Measurements from ENCODE around the gene FPGS. TPM values are rescaled to one million over a fixed set of nuclear protein-coding genes. Genes with fewer than 3 reads are reported as not detected.

Gene FPGS
- total and polyA plus RNA-seq, 4 donors: 42.5 to 115 (median 93.6) TPM

DNA sequence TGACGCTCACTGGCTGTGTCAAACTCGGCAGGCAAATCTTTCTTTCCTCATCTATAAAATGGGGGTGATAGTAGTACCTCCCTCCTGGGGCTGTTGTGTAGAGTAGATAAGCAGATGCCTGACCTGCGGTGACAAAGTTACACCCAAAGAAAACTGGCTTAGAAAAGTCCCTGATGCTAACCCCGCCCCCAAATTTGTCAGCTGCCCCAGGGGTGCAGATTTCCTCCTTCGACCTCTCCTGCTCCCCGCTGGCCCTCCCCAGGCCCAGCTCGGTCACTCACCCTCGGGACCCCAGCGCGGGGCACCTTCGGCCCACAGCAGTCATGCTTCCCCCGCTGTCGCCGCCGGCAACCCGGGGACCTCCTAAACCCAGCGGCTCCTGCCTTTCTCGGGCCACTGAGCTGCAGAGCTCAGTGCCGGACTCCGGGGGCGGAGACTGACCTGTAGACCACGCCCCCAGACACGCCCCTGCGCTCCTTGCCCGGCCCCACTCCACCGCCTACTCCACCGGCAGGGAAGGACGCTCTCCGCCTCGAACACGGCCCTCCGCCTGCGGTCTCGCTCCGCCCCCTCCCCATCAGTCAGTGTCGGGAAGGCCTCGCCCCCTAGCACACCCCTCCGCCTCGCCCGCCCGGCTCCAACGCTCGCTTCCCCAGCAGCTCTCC, 31.6 kb upstream of the FPGS start:
- peak overlapping the region; percentile 9 to 82 for H3K27ac ChIP-seq (ENCODE audit: low read depth in 1 of 2, low read length in 1 of 2)
- ATAC-seq (ENCODE audit: insufficient read depth, low FRiP score) (peak; percentile 98), DNase-seq (peak; percentile 99)
- peaks cover 0 to 21% (median 4%) of the 10 kb centered on the region in 5 donors for H3K4me1 ChIP-seq (ENCODE audit: control insufficient read depth in 5 of 5, insufficient read depth in 5 of 5, low read length in 5 of 5)
- no peaks in the 10 kb centered on the region for H3K27me3 ChIP-seq (ENCODE audit: control insufficient read depth in 3 of 3, insufficient read depth in 3 of 3, low read length in 2 of 3)
- H3K36me3 ChIP-seq (ENCODE audit: control insufficient read depth in 4 of 4, insufficient read depth in 4 of 4, low read length in 4 of 4): peaks cover 0 to 10% (median under 1%) of the 10 kb centered on the region in 4 donors
- peak overlapping the region; percentile 41 for H3K4me3 ChIP-seq
- no peaks in the 10 kb centered on the region for H3K9me3 ChIP-seq (ENCODE audit: control insufficient read depth in 4 of 4, insufficient read depth in 3 of 4, low read length in 3 of 4)
- TF ChIP-seq, protein P1, sequence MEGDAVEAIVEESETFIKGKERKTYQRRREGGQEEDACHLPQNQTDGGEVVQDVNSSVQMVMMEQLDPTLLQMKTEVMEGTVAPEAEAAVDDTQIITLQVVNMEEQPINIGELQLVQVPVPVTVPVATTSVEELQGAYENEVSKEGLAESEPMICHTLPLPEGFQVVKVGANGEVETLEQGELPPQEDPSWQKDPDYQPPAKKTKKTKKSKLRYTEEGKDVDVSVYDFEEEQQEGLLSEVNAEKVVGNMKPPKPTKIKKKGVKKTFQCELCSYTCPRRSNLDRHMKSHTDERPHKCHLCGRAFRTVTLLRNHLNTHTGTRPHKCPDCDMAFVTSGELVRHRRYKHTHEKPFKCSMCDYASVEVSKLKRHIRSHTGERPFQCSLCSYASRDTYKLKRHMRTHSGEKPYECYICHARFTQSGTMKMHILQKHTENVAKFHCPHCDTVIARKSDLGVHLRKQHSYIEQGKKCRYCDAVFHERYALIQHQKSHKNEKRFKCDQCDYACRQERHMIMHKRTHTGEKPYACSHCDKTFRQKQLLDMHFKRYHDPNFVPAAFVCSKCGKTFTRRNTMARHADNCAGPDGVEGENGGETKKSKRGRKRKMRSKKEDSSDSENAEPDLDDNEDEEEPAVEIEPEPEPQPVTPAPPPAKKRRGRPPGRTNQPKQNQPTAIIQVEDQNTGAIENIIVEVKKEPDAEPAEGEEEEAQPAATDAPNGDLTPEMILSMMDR (IDR thresholded peaks at IDR 0.05; ENCODE audit: control extremely low read depth, extremely low read depth): no peak
- H3K9ac ChIP-seq (ENCODE audit: insufficient read depth in 1 of 2, low read length in 2 of 2): no peak overlapping the region
- WGBS, 2 donors: 1 to 2% methylated on average over 30 to 43 of the region's 43 CpGs

DNA sequence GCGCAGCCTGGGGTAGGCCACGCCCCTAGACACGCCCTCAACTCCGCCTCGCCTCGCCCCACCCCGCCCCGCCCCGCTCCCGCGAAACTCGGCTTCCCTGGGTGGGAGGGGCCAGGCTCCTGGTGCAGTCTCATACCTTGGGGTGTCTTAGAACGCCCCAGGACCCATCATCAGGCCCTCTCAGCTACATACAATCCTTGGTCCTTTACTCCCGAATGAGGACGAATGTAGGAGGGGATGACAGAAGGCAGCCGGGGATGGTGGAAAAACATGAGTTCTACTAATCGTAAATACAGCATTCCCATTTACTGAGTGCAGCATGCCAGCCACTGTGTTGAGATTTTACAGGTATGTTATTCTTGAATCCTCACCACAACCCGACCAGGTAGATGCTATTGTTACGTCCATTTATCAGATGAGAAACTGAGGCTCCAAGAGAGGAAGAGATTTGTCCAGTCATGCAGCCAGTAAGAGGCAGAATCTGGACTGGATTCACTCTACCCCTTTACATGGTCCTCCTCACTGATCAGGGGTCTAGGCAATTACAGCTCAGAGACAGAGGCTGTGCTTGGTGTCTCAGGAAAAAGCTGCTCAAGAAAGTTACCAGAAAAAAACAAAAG, 31.0 kb upstream of the FPGS start:
- TF ChIP-seq, protein P1 (IDR thresholded peaks at IDR 0.05; ENCODE audit: control extremely low read depth, extremely low read depth): no peak
- H3K4me3 ChIP-seq: no peak overlapping the region
- DNase-seq: no peak
- H3K27me3 ChIP-seq (ENCODE audit: control insufficient read depth in 3 of 3, insufficient read depth in 3 of 3, low read length in 2 of 3): no peaks in the 10 kb centered on the region
- ATAC-seq (ENCODE audit: insufficient read depth, low FRiP score): no peak
- H3K27ac ChIP-seq (ENCODE audit: low read depth in 1 of 2, low read length in 1 of 2): peak overlapping the region in 1 of 2 donors; percentile 82
- peaks cover 0 to 8% (median under 1%) of the 10 kb centered on the region in 4 donors for H3K36me3 ChIP-seq (ENCODE audit: control insufficient read depth in 4 of 4, insufficient read depth in 4 of 4, low read length in 4 of 4)
- no peaks in the 10 kb centered on the region for H3K9me3 ChIP-seq (ENCODE audit: control insufficient read depth in 4 of 4, insufficient read depth in 3 of 4, low read length in 3 of 4)
- WGBS, 2 donors: 7 to 14% methylated on average over 14 to 19 of the region's 19 CpGs
- H3K4me1 ChIP-seq (ENCODE audit: control insufficient read depth in 5 of 5, insufficient read depth in 5 of 5, low read length in 5 of 5): peaks cover 0 to 21% (median 4%) of the 10 kb centered on the region in 5 donors
- peak overlapping the region in 1 of 2 donors; percentile 47 for H3K9ac ChIP-seq (ENCODE audit: insufficient read depth in 1 of 2, low read length in 2 of 2)

DNA sequence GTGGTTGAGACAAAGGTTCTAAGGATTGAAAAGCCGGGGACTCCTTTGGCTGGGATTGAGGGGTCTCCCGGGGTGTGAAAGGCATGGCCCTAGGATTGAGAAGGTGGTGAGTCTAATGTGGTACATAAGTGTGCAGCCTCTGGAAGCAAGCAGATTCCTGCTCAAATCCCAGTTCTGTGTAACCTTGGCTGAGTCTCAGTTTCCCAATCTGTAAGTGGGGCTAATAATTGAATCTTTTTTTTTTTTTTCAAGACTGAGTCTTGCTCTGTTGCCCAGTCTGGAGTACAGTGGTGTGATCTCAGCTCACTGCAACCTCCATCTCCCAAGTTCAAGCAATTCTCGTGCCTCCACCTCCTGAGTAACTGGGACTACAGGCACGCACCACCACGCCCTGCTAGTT, 30.1 kb upstream of the FPGS start:
- Histone ChIP-seq H3K27me3 (ENCODE audit: control insufficient read depth in 3 of 3, insufficient read depth in 3 of 3, low read length in 2 of 3) (no peaks in the 10 kb centered on the region), H3K4me1 (ENCODE audit: control insufficient read depth in 5 of 5, insufficient read depth in 5 of 5, low read length in 5 of 5) (peaks cover 0 to 18% (median 4%) of the 10 kb centered on the region in 5 donors), H3K4me3 (no peak overlapping the region), H3K36me3 (ENCODE audit: control insufficient read depth in 4 of 4, insufficient read depth in 4 of 4, low read length in 4 of 4) (peaks cover 0 to 3% (median under 1%) of the 10 kb centered on the region in 4 donors), H3K9ac (ENCODE audit: insufficient read depth in 1 of 2, low read length in 2 of 2) (no peak overlapping the region), H3K27ac (ENCODE audit: low read depth in 1 of 2, low read length in 1 of 2) (no peak overlapping the region), H3K9me3 (ENCODE audit: control insufficient read depth in 4 of 4, insufficient read depth in 3 of 4, low read length in 3 of 4) (no peaks in the 10 kb centered on the region)
- WGBS, 2 donors: 93 to 97% methylated on average over 5 of the region's 5 CpGs
- ATAC-seq (ENCODE audit: insufficient read depth, low FRiP score) (no peak), DNase-seq (no peak)
- TF ChIP-seq, protein P1 (IDR thresholded peaks at IDR 0.05; ENCODE audit: control extremely low read depth, extremely low read depth): no peak

Measured in lung (tissue), 12 donors.